T-helper 17 cell (primary cell): ENCODE data around the gene LURAP1L. TPM values are rescaled to one million over a fixed set of nuclear protein-coding genes. Genes with fewer than 3 reads are reported as not detected.

ENCODE experiments used
- ATAC-seq: fragments of 150-1000 bp; cut with Tn5 transposase; 2 replicates; pipeline ENCODE4 v1.10.0; 2021; ENCODE audit warnings: mild to moderate bottlenecking, moderate library complexity
- DNase-seq, 3 donors: peaks; one replicate each; pipeline versions ENCODE4 v3.0.0 to v3.0.0-alpha.2; 2020 to 2021
- H3K9me3 ChIP-seq: one replicate; pipeline ENCODE4 v1.7.0; 2013; ENCODE audit warnings: low read length, mild to moderate bottlenecking; ENCODE audit not compliant: control insufficient read depth, poor library complexity, severe bottlenecking
- H3K27ac Mint-ChIP-seq: one replicate; pipeline ENCODE4 v1.8.0; 2022; ENCODE audit warnings: mild to moderate bottlenecking, moderate library complexity, mixed read lengths
- H3K27me3 Mint-ChIP-seq: one replicate; pipeline ENCODE4 v1.8.0; 2022; ENCODE audit warnings: mixed read lengths
- H3K36me3 Mint-ChIP-seq: one replicate; pipeline ENCODE4 v1.8.0; 2022; ENCODE audit warnings: low read depth, mixed read lengths
- H3K4me1 Mint-ChIP-seq: one replicate; pipeline ENCODE4 v1.8.0; 2022; ENCODE audit warnings: mild to moderate bottlenecking, mixed read lengths
- H3K4me3 Mint-ChIP-seq: one replicate; pipeline ENCODE4 v1.8.0; 2022; ENCODE audit warnings: mild to moderate bottlenecking, moderate library complexity, mixed read lengths
- total RNA-seq, 4 donors: library from RNA in 2 of 4; stranded (reverse) in 2 of 4; gene quantifications; one replicate each; pipeline ENCODE4 v1.2.3 and lab custom pipeline; 2022 to 2026

LURAP1L gene
- total RNA-seq, 2 donors from 2014 or later = 0.31 TPM; not detected in 1

- Mint-ChIP-seq H3K4me3 (no peak overlapping the region), H3K27me3 (no peaks in the 10 kb centered on the region), H3K27ac (no peak overlapping the region), H3K36me3 (no peaks in the 10 kb centered on the region), H3K4me1 (no peaks in the 10 kb centered on the region)
- H3K9me3 ChIP-seq = no peaks in the 10 kb centered on the region
- DNase-seq = no peak
- no peak for ATAC-seq
Measured at GRCh38 chr9:12833701-12834100, 58.9 kb downstream of the LURAP1L start.

GRCh38 chr9:12838546-12838945 is 63.7 kb downstream of the LURAP1L start:
- no peaks in the 10 kb centered on the region for H3K27me3 Mint-ChIP-seq
- H3K36me3 Mint-ChIP-seq = no peaks in the 10 kb centered on the region
- no peak overlapping the region for H3K4me3 Mint-ChIP-seq
- no peak overlapping the region for H3K27ac Mint-ChIP-seq
- H3K4me1 Mint-ChIP-seq = no peaks in the 10 kb centered on the region
- ATAC-seq = no peak
- DNase-seq = no peak
- H3K9me3 ChIP-seq = no peaks in the 10 kb centered on the region

- Mint-ChIP-seq H3K27me3 (no peaks in the 10 kb centered on the region), H3K36me3 (no peaks in the 10 kb centered on the region), H3K4me3 (no peak overlapping the region), H3K27ac (no peak overlapping the region), H3K4me1 (no peaks in the 10 kb centered on the region)
- ATAC-seq (no peak), DNase-seq (no peak)
- H3K9me3 ChIP-seq = no peaks in the 10 kb centered on the region
Measured at GRCh38 chr9:12843735-12844134, 68.9 kb downstream of the LURAP1L start.

- ATAC-seq (no peak), DNase-seq (no peak)
- H3K4me1 Mint-ChIP-seq = no peaks in the 10 kb centered on the region
- H3K27me3 Mint-ChIP-seq = no peaks in the 10 kb centered on the region
- H3K36me3 Mint-ChIP-seq = no peaks in the 10 kb centered on the region
- H3K4me3 Mint-ChIP-seq = no peak overlapping the region
- no peak overlapping the region for H3K27ac Mint-ChIP-seq
- H3K9me3 ChIP-seq = no peaks in the 10 kb centered on the region
Measured at GRCh38 chr9:12846035-12846434, 71.2 kb downstream of the LURAP1L start.

- no peaks in the 10 kb centered on the region for H3K9me3 ChIP-seq
- DNase-seq = no peak
- H3K27me3 Mint-ChIP-seq = no peaks in the 10 kb centered on the region
- no peak overlapping the region for H3K27ac Mint-ChIP-seq
- H3K4me3 Mint-ChIP-seq = no peak overlapping the region
- no peaks in the 10 kb centered on the region for H3K4me1 Mint-ChIP-seq
- ATAC-seq = no peak
- no peaks in the 10 kb centered on the region for H3K36me3 Mint-ChIP-seq
Measured at GRCh38 chr9:12847561-12847960, 72.7 kb downstream of the LURAP1L start.

GRCh38 chr9:12849486-12850003 is 74.7 kb downstream of the LURAP1L start:
- no peaks in the 10 kb centered on the region for H3K9me3 ChIP-seq
- H3K4me3 Mint-ChIP-seq = no peak overlapping the region
- DNase-seq (no peak), ATAC-seq (no peak)
- H3K36me3 Mint-ChIP-seq = no peaks in the 10 kb centered on the region
- H3K4me1 Mint-ChIP-seq = no peaks in the 10 kb centered on the region
- H3K27me3 Mint-ChIP-seq = no peaks in the 10 kb centered on the region
- H3K27ac Mint-ChIP-seq = no peak overlapping the region

- no peaks in the 10 kb centered on the region for H3K9me3 ChIP-seq
- Mint-ChIP-seq H3K4me1 (no peaks in the 10 kb centered on the region), H3K4me3 (no peak overlapping the region), H3K36me3 (no peaks in the 10 kb centered on the region), H3K27ac (no peak overlapping the region), H3K27me3 (no peaks in the 10 kb centered on the region)
- ATAC-seq = no peak
- no peak for DNase-seq
Measured at GRCh38 chr9:12851341-12852090, 76.7 kb downstream of the LURAP1L start.

- no peak for ATAC-seq
- Mint-ChIP-seq H3K27ac (no peak overlapping the region), H3K4me1 (no peaks in the 10 kb centered on the region), H3K27me3 (no peaks in the 10 kb centered on the region), H3K4me3 (no peak overlapping the region), H3K36me3 (no peaks in the 10 kb centered on the region)
- no peaks in the 10 kb centered on the region for H3K9me3 ChIP-seq
- DNase-seq = no peak
Measured at GRCh38 chr9:12853051-12853450, 78.2 kb downstream of the LURAP1L start.

- H3K27me3 Mint-ChIP-seq = no peaks in the 10 kb centered on the region
- H3K36me3 Mint-ChIP-seq = no peaks in the 10 kb centered on the region
- no peak overlapping the region for H3K27ac Mint-ChIP-seq
- no peak for DNase-seq
- H3K9me3 ChIP-seq = no peaks in the 10 kb centered on the region
- H3K4me1 Mint-ChIP-seq = no peaks in the 10 kb centered on the region
- ATAC-seq = no peak
- H3K4me3 Mint-ChIP-seq = no peak overlapping the region
Measured at GRCh38 chr9:12854221-12854620, 79.4 kb downstream of the LURAP1L start.

GRCh38 chr9:12855066-12855465 is 80.2 kb downstream of the LURAP1L start:
- no peaks in the 10 kb centered on the region for H3K4me1 Mint-ChIP-seq

GRCh38 chr9:12856603-12857002 is 81.8 kb downstream of the LURAP1L start:
- H3K27ac Mint-ChIP-seq = no peak overlapping the region
- no peaks in the 10 kb centered on the region for H3K4me1 Mint-ChIP-seq
- DNase-seq = no peak
- H3K4me3 Mint-ChIP-seq = no peak overlapping the region
- ATAC-seq = no peak
- peaks cover 4% of the 10 kb centered on the region for H3K9me3 ChIP-seq
- H3K36me3 Mint-ChIP-seq = no peaks in the 10 kb centered on the region
- no peaks in the 10 kb centered on the region for H3K27me3 Mint-ChIP-seq

More at GRCh38 chr9:12855066-12855465, 80.2 kb downstream of the LURAP1L start:
- DNase-seq (no peak), ATAC-seq (no peak)
- H3K36me3 Mint-ChIP-seq = no peaks in the 10 kb centered on the region
- H3K4me3 Mint-ChIP-seq = no peak overlapping the region
- H3K9me3 ChIP-seq = no peaks in the 10 kb centered on the region
- H3K27me3 Mint-ChIP-seq = no peaks in the 10 kb centered on the region
- no peak overlapping the region for H3K27ac Mint-ChIP-seq

- H3K27me3 Mint-ChIP-seq = no peaks in the 10 kb centered on the region
- H3K9me3 ChIP-seq = peaks cover 4% of the 10 kb centered on the region
- no peak for DNase-seq
- no peaks in the 10 kb centered on the region for H3K4me1 Mint-ChIP-seq
- no peaks in the 10 kb centered on the region for H3K36me3 Mint-ChIP-seq
- no peak overlapping the region for H3K27ac Mint-ChIP-seq
- no peak overlapping the region for H3K4me3 Mint-ChIP-seq
- ATAC-seq = no peak
Measured at GRCh38 chr9:12859704-12860251, 85.0 kb downstream of the LURAP1L start.

- H3K9me3 ChIP-seq = peaks cover 4% of the 10 kb centered on the region
- Mint-ChIP-seq H3K4me1 (no peaks in the 10 kb centered on the region), H3K36me3 (no peaks in the 10 kb centered on the region), H3K27ac (no peak overlapping the region), H3K4me3 (no peak overlapping the region), H3K27me3 (no peaks in the 10 kb centered on the region)
- ATAC-seq = no peak
- no peak for DNase-seq
Measured at GRCh38 chr9:12860998-12861397, 86.2 kb downstream of the LURAP1L start.
